Stimulated activated CD4-positive, alpha-beta T cell treated with anti-CD3 and anti-CD28 coated beads, Interleukin-15, amount 100 ng/mL, for 48 hours (primary cell): ENCODE results near the gene RXFP4.
A peak's percentile ranks its signal among the peaks of the same experiment; 100 is the strongest.

Experiments
- DNase-seq, 2 donors: peaks; one replicate each; pipeline ENCODE4 v3.0.0-alpha.2; 2020; ENCODE audit warnings: low read depth in 2 of 2

The RXFP4 gene

GRCh38 chr1:155931332-155932038 is 10.0 kb upstream of the RXFP4 start:
- DNase-seq, result no peak

DNA sequence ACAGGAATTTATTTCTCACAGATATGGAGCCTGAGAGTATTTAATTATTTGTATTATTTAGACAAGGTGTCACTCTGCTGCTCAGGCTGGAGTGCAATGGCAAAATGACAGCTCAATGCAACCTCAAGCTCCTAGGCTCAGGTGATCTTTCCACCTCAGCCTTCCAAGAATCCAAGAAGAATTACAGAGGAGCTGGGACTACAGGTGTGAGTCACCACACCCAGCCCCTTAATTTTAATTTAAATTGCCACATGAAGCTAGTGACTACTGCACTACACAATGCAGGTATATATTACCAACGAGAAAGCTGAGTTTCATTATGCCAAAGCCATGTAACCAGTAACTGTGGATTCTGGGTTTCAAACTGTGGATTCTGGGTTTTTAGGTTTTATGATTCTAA is 9.4 kb upstream of the RXFP4 start:
- no peak for DNase-seq

DNA sequence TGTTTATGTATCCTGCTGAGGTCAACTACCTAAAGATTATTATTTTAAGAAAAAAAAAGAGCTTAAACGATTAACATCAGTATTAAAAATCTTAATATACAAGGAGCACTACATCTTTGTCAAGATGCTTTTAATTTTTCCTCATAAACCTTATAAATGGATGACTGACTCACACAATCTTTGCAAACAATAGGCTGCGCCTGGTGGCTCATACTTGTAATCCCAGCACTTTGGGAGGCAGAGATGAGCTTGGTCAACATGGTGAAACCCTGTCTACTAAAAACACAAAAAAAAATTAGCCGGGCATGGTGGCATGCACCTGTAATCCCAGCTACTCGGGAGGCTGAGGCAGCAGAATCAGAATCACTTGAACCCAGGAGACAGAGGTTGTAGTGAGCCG is 9.0 kb upstream of the RXFP4 start:
- DNase-seq, result no peak

DNA sequence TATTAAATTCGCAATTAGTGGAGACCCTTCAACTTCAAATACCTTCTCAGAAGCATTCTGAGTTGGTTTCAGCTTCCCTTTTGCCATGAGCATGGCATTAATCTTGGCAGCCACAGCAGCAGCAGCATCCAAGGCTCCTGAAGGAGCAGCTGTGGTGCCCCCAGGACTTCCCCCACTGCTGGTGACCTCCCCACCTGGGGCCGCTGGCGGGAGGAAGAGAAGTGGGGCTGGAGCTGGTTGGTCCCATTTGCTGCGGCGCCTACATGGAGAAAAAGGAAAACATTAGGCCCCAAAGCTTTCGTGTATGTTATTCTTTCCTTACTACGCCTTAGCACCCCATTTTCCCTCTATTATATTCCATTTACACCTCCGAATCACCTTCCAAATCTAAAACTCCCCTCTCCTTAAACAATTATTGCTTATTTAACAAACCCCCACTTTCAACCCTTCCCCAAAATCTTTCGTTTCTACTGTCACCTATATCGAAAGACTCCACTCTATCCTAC is 7.8 kb upstream of the RXFP4 start:
- DNase-seq, result no peak

GRCh38 chr1:155934097-155934935 is 7.1 kb upstream of the RXFP4 start, which contains the start of gene KHDC4:
Gene KHDC4 (minus strand): TSS chr1:155934413. CDS start chr1:155934373, 40 bp downstream.
- DNase-seq, result peak; percentile 91 to 93

DNA sequence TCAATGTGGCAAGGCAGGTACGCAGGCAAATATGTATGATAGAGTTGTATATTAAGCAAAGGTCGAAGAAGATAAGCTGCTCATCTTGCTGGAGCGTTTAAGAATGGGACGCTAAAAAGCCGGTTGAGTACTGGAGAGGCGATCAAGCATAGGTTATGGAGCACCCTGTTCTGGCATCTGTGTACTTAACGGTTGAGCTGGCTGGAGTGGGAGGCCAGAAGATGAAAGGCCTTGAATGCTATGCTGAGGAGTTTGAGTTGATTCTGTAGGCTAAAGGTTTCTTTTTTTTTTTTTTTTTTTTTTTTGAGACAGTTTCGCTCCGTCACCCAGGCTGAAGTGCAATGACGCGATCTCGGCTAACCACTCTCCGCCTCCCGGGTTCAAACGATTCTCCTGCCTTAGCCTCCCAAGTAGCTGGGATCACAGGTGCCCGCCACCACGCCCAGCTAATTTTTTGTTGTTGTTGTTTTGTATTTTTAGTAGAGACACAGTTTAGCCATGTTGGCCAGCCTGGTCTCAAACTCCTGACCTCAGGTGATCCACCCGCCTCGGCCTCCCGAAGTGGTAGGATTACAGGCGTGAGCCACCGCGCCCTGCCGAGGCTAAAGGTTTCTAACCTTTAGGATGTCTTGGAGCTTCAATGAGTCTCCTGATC is 6.4 kb upstream of the RXFP4 start:
- DNase-seq, result no peak

DNA sequence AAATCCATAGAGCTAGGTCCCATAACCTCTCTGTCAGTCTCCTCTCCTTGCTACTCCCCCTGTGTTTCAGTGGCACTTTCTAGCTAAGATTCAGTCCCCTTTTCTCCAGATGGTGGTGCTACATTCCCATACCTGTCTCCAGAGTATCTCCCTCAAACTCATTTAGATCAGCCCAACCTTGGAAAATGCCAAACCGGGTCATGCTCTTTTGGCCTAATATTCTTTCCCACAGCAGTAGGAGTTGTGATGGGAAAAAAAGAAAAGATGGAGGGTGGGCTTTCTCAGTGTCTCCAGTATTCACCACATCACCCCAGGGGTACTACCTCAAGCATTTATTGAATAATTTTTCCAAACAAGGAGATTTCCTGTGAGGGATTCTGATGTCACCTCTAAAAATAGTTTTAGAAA is 3.2 kb upstream of the RXFP4 start:
- DNase-seq, result no peak

DNA sequence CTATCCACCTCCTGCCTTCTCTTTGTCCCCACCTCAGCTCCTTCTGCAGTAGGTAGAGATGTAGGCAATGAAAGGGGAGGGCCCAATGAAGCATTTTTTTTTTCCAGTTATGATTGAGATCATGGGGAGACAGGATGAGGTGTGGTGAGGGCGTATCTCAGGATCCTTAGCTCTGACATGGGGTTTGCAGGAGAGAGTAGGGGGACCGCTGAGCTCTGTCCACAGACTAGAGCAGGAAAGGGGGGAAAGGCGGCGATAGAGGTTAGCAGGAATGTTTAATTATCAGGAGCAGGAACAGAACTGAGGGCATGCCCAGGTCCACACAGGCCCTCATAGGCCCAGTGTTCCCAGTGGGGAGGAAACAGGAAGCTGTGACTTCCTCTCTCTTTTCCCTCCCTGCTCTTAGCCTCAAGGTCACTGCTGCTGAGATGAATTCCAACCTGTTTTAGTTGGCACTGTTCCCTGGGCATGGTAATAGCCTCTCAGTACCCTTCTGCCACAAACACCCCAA is 901 bp upstream of the RXFP4 start:
- DNase-seq, result no peak

DNA sequence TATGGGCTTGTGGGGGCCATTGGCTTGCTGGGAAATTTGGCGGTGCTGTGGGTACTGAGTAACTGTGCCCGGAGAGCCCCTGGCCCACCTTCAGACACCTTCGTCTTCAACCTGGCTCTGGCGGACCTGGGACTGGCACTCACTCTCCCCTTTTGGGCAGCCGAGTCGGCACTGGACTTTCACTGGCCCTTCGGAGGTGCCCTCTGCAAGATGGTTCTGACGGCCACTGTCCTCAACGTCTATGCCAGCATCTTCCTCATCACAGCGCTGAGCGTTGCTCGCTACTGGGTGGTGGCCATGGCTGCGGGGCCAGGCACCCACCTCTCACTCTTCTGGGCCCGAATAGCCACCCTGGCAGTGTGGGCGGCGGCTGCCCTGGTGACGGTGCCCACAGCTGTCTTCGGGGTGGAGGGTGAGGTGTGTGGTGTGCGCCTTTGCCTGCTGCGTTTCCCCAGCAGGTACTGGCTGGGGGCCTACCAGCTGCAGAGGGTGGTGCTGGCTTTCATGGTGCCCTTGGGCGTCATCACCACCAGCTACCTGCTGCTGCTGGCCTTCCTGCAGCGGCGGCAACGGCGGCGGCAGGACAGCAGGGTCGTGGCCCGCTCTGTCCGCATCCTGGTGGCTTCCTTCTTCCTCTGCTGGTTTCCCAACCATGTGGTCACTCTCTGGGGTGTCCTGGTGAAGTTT is 550 bp downstream of the RXFP4 start:
- DNase-seq, result no peak

DNA sequence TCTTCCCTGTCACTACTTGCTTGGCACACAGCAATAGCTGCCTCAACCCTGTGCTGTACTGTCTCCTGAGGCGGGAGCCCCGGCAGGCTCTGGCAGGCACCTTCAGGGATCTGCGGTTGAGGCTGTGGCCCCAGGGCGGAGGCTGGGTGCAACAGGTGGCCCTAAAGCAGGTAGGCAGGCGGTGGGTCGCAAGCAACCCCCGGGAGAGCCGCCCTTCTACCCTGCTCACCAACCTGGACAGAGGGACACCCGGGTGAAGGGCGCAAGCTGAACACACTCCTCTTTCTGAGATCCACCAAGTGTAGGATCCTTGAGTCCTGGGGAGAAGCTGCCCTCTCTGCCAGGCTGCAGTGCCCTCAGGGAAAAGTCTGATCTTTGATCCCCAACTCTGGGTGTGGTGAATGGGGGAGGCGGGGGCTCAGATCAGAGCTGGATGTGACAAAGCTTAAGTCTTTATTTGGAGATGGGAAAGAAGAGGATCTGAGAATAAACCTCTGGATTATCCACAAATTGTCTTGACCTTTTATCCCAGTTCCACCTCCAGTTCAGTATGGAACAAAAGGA is 1.2 kb downstream of the RXFP4 start:
- no peak for DNase-seq

GRCh38 chr1:155944444-155944799 is 3.0 kb downstream of the RXFP4 start:
- no peak for DNase-seq

GRCh38 chr1:155946633-155947219 is 5.3 kb downstream of the RXFP4 start:
- DNase-seq, result no peak

DNA sequence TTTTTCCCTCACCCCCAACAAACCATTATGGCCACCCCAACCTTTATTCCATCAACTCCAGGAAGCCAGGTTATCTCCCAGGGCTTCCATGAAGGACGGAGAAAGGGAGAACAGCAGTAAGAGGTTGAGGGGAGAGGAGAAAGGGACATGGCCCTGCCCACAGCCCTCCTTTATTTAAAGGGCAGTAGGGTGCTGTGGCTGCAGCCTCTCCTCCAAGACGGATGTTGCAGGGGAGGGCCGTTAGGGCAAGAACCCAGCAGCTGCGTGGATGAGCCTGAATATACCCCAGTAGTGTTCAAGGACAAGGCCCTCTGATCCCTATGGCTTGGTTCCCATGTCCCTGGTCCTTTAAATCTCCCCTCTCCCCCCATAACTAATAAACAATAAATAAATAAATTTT is 5.9 kb downstream of the RXFP4 start:
- no peak for DNase-seq

DNA sequence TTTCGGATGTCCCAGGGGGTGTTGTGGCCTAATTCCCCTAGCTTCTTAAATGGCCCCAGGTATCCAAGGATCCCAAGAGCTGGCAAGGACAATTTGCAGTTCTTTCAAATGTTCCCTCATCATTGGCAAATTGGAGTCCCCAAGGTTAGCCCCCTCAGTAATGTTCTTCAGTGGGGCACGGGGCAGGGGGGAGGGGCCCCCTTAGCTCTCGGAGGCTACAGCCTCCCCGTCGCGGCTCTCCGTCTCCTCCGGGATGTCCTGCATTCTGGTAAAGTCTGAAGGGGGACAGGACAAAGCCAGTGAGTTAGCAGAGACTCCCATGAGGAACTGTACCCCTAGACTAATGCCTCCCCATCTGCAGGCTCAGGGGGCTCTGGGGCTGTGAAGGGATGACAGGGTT is 6.3 kb downstream of the RXFP4 start:
- DNase-seq, result no peak

- no peak for DNase-seq
Measured at GRCh38 chr1:155950829-155951228, 9.4 kb downstream of the RXFP4 start.

DNA sequence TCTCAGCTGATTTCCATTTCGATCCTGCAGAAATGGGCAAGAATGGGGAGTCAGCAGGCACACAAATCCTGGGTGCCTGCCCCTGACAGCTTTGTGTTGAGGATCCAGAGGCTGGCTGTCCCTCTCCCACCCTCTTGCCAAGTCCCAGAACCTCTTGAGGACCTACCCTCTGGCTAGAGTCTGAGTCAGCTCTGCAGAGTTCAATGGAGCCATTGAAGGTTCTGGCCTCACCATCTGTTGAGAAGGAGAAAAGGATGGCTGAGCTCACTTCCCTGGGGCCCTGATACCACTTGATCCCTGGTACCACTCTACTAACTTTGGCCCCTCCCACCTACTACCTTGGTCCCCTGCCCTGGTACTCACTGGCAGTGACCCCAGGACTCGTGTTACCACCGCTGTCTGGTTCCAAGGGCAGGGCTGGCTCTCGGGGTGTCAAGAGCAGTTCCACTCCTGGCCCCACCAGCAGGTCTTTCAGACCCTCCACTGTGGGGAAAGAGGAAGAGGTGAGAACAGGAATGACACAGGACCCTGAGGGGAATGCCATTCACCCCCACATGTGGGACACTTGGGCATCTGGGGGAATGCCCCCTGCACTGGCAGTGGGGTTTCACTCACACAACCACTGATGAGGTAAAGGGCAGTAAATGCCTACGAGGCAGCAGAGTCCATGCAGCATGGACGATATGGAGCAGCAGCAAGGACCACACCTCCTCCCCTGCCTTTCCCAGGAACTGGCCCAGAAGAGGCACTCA is 10.5 kb downstream of the RXFP4 start:
- no peak for DNase-seq

GRCh38 chr1:155952505-155952890 is 11.1 kb downstream of the RXFP4 start:
- no peak for DNase-seq

- DNase-seq, result no peak
Measured at GRCh38 chr1:155954645-155955044, 13.2 kb downstream of the RXFP4 start.

DNA sequence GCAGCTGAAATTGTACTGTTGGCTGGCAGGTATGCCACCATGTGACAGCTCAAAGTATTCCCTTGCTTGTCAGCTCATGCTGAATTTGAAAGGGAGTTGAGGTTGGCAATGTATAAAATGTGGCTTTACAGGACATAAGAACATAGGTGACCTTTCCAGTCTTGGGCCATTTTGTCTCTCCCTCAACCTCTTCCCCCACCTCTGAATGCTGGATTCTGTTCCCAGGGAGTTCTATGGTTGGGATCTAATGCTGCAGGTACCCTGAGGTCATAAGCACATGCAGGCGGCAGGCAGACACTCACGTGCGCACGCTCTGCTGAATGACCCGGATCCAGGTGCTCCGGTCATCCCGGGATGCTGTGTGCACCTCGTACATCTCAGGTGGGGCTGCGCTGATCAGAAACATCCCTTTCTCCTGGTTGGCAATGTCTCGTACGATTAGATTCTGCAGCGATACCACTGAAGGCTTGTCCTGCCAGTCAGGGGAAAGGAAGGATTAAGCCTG is 16.0 kb downstream of the RXFP4 start:
- DNase-seq, result no peak

GRCh38 chr1:155960081-155960745 is 18.8 kb downstream of the RXFP4 start:
- no peak for DNase-seq
